OCI-LY1 (cell line): ENCODE data around the gene GNG12.

Experiments used
- CTCF ChIP-seq: fragments of 200-600 bp; sonication (generic), shearing (Covaris generic); IDR thresholded peaks from 2 replicates; pipeline ENCODE4 v1.5.1; 2017; ENCODE audit warnings: mild to moderate bottlenecking, antibody characterized with exemption, low read length, moderate library complexity, mixed read lengths
- EZH2 ChIP-seq: fragments of 200-600 bp; sonication (generic), shearing (Covaris generic); IDR thresholded peaks from 2 replicates; pipeline ENCODE4 v1.8.0; 2017; ENCODE audit warnings: borderline replicate concordance, mixed run types, mild to moderate bottlenecking, antibody characterized with exemption, low read length, moderate library complexity, mixed read lengths

GRCh38 chr1:67659229-67659628 is 174.0 kb downstream of the GNG12 start:
- TF ChIP-seq CTCF, result peak; percentile 14; the same call in 1 of the 2 replicates
- TF ChIP-seq EZH2, result no peak
